ENCODE results near the gene TMEM223. TPM values are rescaled to one million over a fixed set of nuclear protein-coding genes. Genes with fewer than 3 reads are reported as not detected.

TMEM223 gene
- total and polyA plus RNA-seq, 9 donors: 12.0 to 26.9 (median 13.7) TPM

DNA sequence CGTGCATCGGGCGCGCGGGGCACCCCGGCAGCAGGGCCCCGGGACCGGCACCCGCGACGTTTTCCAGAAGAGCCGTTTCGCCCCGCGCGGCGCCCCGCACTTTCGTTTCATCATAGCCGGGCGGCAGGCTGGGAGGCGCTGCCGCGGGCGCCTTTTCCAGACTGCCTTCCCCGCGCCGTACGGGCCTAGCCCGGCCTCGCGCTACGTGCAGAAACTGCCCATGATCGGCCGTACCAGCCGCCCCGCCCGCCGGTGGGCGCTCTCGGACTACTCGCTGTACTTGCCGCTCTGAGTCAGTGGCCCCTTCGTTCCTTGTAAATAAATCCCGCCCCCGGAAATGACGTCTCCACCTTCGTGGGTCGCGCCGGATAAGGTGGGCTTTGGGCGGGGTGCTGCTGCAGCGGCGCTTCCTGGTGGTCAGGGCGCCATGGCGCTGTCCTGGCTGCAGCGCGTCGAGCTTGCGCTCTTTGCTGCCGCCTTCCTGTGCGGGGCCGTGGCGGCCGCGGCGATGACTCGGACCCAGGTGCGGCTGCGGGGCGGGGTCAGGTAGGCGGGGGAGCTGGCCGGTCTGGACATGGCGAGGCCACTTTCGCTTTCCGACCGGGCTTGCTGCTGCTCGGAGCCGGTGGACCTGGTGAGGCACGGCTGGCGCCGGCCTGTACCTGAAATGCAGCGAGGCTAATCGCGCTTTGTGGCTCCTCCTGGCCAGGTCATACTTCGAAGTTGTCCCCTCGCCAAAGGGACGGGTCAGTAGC lies 4.6 kb downstream of the TMEM223 start, which contains the start of gene TMEM179B:
TMEM179B (plus strand) TSS at position 398 of the 755 bp plus-strand sequence; CDS start at position 428, 30 bp downstream.
- H3K9me3 ChIP-seq: no peaks in the 10 kb centered on the region
- no peaks in the 10 kb centered on the region for H3K4me1 ChIP-seq (ENCODE audit: insufficient read depth)
- H3K27me3 ChIP-seq: no peaks in the 10 kb centered on the region
- peak within 1 kb of the TSS; percentile 89 to 94 for H3K27ac ChIP-seq
- WGBS, 3 donors: 0 to 1% (median 0%) methylated on average over 46 to 88 of the region's 88 CpGs
- peak within 1 kb of the TSS; percentile 58 for H3K4me3 ChIP-seq
- intact Hi-C loops (cut with DNase I): loop anchor here (2.0 to 5.0 kb wide), 4 partner anchors 45 to 76 kb away; partner anchors contain the start of genes STX5 (in 2 of the 4) and TEX54 (in 2 of the 4)
- peak; percentile 96 to 99 (median 98) for DNase-seq
- no peaks in the 10 kb centered on the region for H3K36me3 ChIP-seq
- TF ChIP-seq, protein P1, sequence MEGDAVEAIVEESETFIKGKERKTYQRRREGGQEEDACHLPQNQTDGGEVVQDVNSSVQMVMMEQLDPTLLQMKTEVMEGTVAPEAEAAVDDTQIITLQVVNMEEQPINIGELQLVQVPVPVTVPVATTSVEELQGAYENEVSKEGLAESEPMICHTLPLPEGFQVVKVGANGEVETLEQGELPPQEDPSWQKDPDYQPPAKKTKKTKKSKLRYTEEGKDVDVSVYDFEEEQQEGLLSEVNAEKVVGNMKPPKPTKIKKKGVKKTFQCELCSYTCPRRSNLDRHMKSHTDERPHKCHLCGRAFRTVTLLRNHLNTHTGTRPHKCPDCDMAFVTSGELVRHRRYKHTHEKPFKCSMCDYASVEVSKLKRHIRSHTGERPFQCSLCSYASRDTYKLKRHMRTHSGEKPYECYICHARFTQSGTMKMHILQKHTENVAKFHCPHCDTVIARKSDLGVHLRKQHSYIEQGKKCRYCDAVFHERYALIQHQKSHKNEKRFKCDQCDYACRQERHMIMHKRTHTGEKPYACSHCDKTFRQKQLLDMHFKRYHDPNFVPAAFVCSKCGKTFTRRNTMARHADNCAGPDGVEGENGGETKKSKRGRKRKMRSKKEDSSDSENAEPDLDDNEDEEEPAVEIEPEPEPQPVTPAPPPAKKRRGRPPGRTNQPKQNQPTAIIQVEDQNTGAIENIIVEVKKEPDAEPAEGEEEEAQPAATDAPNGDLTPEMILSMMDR (IDR thresholded peaks at IDR 0.05): peak; percentile 13 to 57 (median 57)
- TF ChIP-seq EP300 (IDR thresholded peaks at IDR 0.05) (no peak), POLR2A (IDR thresholded peaks at IDR 0.05) (peak; percentile 91)

DNA sequence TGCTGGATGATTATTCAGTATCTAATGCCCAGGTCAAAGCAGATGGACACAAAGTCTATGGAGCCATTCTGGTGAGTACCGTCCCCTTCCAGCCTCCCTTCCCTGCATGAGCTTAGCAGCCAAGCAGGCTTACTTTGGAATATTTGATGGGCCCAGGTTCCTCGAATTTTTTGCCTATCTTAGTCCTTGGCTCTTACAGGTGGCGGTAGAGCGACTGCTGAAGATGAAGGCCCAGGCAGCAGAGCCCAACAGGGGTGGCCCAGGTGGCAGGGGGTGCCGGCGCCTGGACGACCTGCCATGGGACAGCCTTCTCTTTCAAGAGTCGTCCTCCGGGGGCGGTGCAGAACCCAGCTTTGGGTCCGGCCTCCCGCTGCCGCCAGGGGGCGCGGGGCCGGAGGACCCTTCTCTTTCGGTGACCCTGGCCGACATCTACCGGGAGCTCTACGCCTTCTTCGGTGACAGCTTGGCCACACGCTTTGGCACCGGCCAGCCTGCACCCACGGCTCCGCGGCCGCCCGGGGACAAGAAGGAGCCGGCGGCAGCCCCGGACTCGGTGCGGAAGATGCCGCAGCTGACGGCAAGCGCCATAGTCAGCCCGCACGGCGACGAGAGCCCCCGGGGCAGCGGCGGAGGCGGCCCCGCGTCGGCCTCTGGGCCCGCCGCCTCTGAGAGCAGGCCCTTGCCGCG lies 5.3 kb downstream of the TMEM223 start:
- WGBS, 3 donors: 0 to 1% (median 1%) methylated on average over 32 to 51 of the region's 51 CpGs
- peak overlapping the region; percentile 89 to 94 for H3K27ac ChIP-seq
- H3K4me1 ChIP-seq (ENCODE audit: insufficient read depth): no peaks in the 10 kb centered on the region
- intact Hi-C loops (cut with DNase I): loop anchor here (2.0 to 5.0 kb wide), 4 partner anchors 46 to 76 kb away; partner anchors contain the start of genes STX5 (in 2 of the 4) and TEX54 (in 2 of the 4)
- H3K27me3 ChIP-seq: no peaks in the 10 kb centered on the region
- no peaks in the 10 kb centered on the region for H3K36me3 ChIP-seq
- TF ChIP-seq, protein P1 (IDR thresholded peaks at IDR 0.05): peak; percentile 96 to 99 (median 98)
- TF ChIP-seq POLR2A (IDR thresholded peaks at IDR 0.05): no peak
- TF ChIP-seq EP300 (IDR thresholded peaks at IDR 0.05): no peak
- H3K4me3 ChIP-seq: peak overlapping the region; percentile 58
- no peaks in the 10 kb centered on the region for H3K9me3 ChIP-seq
- peak; percentile 84 to 93 (median 89) for DNase-seq

DNA sequence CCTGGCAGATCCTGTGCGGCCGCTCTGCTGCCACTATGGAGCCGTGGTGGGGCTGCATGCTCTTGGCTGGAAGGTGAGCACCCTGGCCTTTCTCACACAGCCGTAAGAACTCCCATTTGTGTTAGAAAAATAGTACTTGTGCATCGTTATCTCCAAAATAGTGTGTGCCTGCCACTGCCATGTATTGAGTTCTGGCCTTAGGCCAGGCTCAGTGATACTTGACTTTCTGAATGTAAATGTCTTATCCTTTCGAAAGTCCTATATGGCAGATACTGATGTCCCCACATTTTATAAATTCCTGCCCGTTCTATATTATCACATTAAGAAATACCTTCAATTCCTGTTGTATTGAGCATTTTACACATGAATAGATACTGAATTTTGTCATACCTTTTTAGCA lies 9.1 kb downstream of the TMEM223 start:
- no peaks in the 10 kb centered on the region for H3K9me3 ChIP-seq
- TF ChIP-seq EP300 (IDR thresholded peaks at IDR 0.05) (no peak), POLR2A (IDR thresholded peaks at IDR 0.05) (no peak)
- TF ChIP-seq, protein P1 (IDR thresholded peaks at IDR 0.05): no peak
- 90 to 93% (median 92%) methylated on average over 7 of the region's 7 CpGs for WGBS, 3 donors
- intact Hi-C loops (cut with DNase I): no loop called here
- no peak overlapping the region for H3K27ac ChIP-seq
- H3K4me1 ChIP-seq (ENCODE audit: insufficient read depth): no peaks in the 10 kb centered on the region
- no peaks in the 10 kb centered on the region for H3K27me3 ChIP-seq
- no peak overlapping the region for H3K4me3 ChIP-seq
- H3K36me3 ChIP-seq: no peaks in the 10 kb centered on the region
- no peak for DNase-seq

DNA sequence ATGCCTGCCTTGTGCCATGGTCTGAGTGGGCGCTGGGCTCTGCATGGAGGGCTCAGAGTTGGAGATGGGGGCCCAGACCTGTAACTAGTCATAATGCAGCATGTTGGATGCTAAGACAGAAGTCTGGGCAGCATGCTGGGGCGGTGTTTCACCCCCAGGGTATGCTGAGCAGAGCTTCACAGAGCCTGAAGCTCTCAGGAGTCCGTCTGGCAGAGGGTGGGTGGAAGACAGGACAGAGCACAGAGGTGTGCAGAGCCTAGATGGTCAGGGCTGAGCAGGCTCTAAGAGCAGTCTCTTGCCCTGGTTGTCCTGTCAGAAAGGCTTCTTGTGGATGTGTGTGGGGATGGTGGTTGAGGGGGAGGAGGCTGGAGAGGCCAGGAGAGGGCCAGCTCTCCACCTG lies 13.4 kb downstream of the TMEM223 start:
- Histone ChIP-seq H3K4me3 (no peak overlapping the region), H3K27ac (no peak overlapping the region), H3K27me3 (no peaks in the 10 kb centered on the region), H3K4me1 (ENCODE audit: insufficient read depth) (no peaks in the 10 kb centered on the region), H3K36me3 (no peaks in the 10 kb centered on the region), H3K9me3 (no peaks in the 10 kb centered on the region)
- no peak for DNase-seq
- 86 to 94% (median 90%) methylated on average over 3 of the region's 3 CpGs for WGBS, 3 donors
- no peak for TF ChIP-seq POLR2A (IDR thresholded peaks at IDR 0.05)
- intact Hi-C loops (cut with DNase I): no loop called here
